HG02571 (cell line): Measurements from ENCODE around the gene ZNF335.
"Not testable (repeated sequence)": the region's sequence is repeated elsewhere in the genome, so short reads cannot be mapped to it uniquely, and the experiment has no call there.

Experiments used
- ATAC-seq: cut with Tn5 transposase; IDR thresholded peaks from one replicate; pipeline ENCODE4 v1.9.1; 2021; ENCODE audit warnings: mild to moderate bottlenecking, moderate library complexity; ENCODE audit not compliant: unreplicated experiment

ZNF335 gene

GRCh38 chr20:45911486-45912343 lies 60.3 kb downstream of the ZNF335 start, which contains the start of gene PLTP:
PLTP (minus strand) TSS chr20:45912155; CDS start chr20:45911452, 703 bp downstream.
- ATAC-seq, result no peak

DNA sequence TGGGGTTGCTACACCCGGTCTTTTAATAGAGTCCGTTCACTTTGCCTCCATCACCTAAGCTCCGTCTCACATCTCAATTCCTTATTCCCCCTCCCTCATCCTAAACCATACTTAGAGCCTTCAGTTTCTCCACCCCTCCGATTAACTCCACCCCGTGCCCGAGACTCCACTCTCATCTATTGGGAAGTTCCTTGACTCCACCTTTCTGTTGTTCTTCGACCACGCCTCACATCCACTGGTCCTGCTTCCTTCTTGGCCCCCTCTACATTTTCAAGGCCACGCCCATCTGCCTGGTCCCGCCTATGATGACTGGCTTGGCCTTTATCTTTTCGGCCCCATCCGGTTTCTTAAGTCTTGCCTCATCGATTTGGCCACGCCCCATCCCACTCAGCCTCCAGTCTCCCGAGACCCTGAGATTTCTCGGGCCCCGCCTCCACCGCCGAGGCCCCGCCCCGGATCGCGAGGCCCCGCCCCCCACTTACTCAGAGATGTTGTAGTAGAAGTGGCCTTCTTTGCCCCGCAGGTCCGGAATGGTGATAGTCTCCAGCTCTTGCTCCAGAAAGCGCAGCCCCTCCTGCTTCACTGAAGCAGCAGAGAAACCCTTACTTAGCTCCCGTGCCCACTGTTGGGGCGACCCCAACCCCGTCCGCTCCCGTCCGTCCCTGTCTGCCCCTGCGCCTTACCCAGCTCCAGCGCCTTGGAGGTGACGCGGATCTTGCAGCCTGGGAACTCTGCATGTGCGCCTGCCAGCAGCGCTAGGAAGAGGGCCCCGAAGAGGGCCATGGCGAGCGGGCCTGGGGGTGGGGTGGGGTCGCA lies 61.1 kb downstream of the ZNF335 start:
- peak; percentile 80 for ATAC-seq

- ATAC-seq, result no peak
Observed at GRCh38 chr20:45909817-45910669, 62.0 kb downstream of the ZNF335 start.

DNA sequence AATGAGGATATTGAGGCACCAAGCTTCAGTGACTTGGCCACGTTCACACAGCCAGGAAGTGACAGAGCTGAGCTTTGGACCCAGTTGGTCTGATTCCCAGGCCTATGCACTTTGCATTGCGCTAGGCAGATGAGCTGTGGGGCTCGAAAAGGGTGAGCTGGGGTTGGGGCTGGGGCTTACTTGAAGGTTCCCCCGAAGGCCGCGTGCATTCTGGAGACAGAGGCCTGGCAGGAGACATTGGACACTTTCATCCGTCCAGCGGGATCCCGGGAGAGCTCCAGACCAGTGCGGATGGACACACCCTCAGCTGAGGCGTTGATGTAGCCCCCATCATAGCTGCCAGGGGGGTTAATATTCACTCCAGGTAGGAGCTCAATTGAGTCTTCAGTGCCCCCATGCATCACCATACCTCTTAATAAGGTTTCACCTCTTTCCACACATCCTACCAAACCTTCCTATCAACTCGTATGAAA lies 62.6 kb downstream of the ZNF335 start:
- no peak for ATAC-seq

- ATAC-seq, result no peak
Observed at GRCh38 chr20:45908084-45908483, 63.9 kb downstream of the ZNF335 start.

DNA sequence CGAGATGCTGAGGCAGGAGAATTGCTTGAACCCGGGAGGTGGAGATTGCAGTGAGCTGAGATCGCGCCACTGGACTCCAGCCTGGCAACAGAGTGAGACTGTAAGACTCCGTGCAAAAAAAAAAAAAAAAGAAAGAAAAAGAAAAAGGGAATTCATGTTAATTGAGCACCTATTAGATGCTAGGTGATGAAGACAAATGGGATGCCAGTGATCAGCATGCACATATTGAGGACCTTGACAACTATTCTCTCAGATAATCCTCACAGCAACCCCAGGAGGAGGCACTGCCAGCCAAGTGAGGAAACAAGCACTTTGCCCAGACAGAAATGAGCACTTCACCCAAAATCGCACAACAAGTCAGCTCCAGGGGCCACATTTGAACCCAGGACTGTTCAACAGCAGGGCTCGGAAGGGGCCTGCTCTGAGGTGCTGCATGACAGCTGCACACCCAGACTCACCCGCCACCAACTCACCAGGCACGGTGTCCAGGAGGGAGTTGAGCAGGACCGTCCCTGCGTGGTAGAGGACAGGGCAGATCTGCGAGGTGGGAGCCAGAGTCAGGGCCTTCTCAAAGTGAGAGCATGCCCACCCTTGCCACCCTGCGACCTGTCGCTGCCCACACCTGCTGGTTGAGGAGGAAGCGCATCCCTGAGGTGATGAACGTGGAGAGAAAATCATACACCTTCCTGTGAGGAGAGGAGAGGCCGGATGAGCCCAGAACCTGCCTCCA lies 64.6 kb downstream of the ZNF335 start:
- no peak for ATAC-seq

- no peak for ATAC-seq
Observed at GRCh38 chr20:45905505-45906079, 66.4 kb downstream of the ZNF335 start.

GRCh38 chr20:45904583-45905504 lies 67.2 kb downstream of the ZNF335 start:
- ATAC-seq, result no peak

DNA sequence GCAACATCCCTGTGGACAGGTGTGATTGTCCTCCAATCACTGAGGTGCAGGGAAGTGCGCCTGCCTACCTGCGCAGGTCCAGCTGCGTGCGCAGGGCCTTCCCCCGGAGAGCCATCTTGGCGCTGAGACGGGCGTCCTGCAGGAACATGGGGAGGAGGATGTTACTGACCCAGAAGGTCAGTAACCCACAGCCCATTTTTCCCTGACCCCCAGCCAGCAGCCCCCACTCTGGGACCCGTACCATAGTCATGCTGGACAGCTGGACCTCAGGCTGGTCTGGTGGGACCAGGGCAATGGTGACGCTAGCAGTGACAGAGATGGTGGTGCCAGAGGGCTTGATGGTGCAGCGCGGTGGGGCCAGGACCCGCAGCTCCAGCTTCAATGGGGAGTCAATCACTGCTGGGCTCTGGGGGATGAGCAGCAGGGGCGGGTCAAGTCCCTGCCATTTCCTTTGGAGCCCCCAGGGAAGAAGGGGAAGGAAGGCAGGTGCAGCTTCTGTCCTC lies 69.8 kb downstream of the ZNF335 start:
- no peak for ATAC-seq

GRCh38 chr20:45901332-45901731 lies 70.7 kb downstream of the ZNF335 start:
- not testable (repeated sequence) for ATAC-seq

- no peak for ATAC-seq
Observed at GRCh38 chr20:45899046-45899835, 72.8 kb downstream of the ZNF335 start.
